Fibroblast of the aortic adventitia (primary cell): Measurements from ENCODE around the gene RNF10. TPM values are rescaled to one million over a fixed set of nuclear protein-coding genes. Genes with fewer than 3 reads are reported as not detected.
A peak's percentile ranks its signal among the peaks of the same experiment; 100 is the strongest.

Experiments used
- DNase-seq: peaks from one replicate; pipeline ENCODE4 v3.0.0-alpha.2; 2010; ENCODE audit warnings: low read depth
- H3K4me3 ChIP-seq: 2 replicates; pipeline ENCODE4 v1.5.1; 2011; ENCODE audit warnings: low read depth, mild to moderate bottlenecking, control low read depth, low read length, moderate library complexity
- CTCF ChIP-seq: IDR thresholded peaks from 2 replicates; pipeline ENCODE4 v1.5.1; 2011; ENCODE audit warnings: mild to moderate bottlenecking, low read length, control low read depth, inconsistent platforms; ENCODE audit not compliant: insufficient read depth
- total RNA-seq: library from RNA; depleted of rRNA; stranded (reverse); fragments of >200 nt; gene quantifications from 2 replicates; pipeline ENCODE4 v1.2.3, GENCODE V29; 2012; ENCODE audit warnings: low replicate concordance

The RNF10 gene
- total RNA-seq, 1 donor = 96.7 TPM

DNA sequence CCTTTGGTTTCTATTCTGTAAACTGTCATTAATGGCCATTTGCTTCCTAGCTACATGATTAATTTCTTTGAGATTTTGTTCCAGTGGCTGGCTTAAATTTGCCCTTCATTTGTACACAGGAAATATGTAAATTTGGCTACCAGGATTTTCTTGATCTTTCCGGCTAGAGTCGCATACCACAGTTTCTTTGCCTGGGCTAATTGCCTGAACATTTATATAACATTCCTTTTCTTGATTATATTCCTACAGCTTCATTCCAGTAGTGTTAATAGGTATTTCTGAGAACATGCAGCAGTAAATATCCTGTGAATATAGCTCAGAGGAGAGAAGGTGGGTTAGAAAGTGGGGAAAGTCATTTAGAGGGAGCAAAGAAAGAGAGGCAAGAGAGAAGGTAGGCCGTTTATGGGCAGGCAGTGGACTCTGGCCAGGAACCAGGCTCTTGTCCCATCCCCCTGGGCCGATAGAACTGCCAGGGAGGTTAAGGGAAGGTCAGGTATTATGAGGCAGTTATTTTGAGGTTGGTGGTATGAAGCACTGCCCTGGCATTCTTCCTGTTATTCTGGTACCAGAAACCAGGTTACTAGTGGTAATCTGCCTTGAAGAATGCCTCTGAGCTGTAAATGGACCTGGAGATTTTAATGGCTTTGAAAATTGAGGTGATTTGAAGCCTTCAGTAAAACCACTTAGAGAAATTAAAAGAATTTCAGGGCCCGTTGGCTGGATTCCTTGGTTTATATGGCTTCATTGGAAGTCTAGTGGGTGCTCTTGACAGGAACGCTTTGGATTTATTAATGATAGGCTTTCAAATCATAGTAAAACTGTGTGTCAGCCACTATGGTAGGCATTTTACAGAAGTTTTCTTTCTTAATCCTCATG lies 4.4 kb downstream of the RNF10 start:
- no peak for TF ChIP-seq CTCF
- peak overlapping the region; percentile 32 for H3K4me3 ChIP-seq
- DNase-seq = peak; percentile 71

DNA sequence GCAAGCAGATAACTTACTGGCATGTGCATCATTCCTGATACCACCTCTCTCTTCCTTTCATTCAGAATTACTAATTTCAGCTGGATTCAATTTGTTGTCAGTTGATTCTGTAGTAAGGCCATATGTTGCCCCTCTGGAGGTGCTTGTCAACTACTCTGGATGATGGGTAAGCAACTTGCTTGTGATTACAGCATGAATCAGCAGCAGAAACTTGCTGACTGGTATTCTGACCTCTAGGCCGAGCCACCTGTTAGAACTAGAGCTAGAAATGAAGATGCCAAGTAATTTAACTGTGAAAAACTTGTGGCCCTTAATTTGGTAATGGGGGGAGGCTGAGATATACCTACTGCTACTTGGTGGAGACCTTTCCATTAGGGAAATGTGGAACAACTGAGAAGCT lies 5.1 kb downstream of the RNF10 start:
- TF ChIP-seq CTCF = no peak
- DNase-seq = peak; percentile 48
- no peak overlapping the region for H3K4me3 ChIP-seq

- DNase-seq = peak; percentile 90
- no peak for TF ChIP-seq CTCF
- no peak overlapping the region for H3K4me3 ChIP-seq
Measured at GRCh38 chr12:120540445-120540844, 6.3 kb downstream of the RNF10 start.

DNA sequence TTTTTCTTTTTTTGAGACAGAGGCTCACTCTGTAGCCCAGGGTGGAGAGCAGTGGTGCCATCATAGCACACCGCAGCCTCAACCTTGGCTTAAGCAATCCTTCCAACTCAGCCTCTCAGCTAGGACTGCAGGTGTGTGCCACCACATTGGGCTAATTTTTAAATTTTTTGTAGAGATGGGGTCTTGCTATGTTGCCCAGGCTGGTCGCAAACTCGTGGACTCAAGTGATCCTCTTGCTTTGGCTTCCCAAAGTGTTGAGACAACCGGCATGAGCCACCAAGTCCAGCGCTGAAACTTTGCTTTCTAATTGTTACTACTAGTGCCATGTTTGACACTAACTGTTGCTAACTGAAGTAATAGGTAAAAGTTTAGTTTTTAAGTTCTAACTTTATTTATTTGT lies 8.0 kb downstream of the RNF10 start:
- DNase-seq = no peak
- TF ChIP-seq CTCF = no peak
- H3K4me3 ChIP-seq = no peak overlapping the region

GRCh38 chr12:120544691-120545090 lies 10.5 kb downstream of the RNF10 start:
- no peak for DNase-seq
- no peak for TF ChIP-seq CTCF
- H3K4me3 ChIP-seq = no peak overlapping the region

GRCh38 chr12:120546050-120546386 lies 11.9 kb downstream of the RNF10 start:
- TF ChIP-seq CTCF = no peak
- no peak overlapping the region for H3K4me3 ChIP-seq
- no peak for DNase-seq

- no peak overlapping the region for H3K4me3 ChIP-seq
- no peak for DNase-seq
- TF ChIP-seq CTCF = no peak
Measured at GRCh38 chr12:120554678-120555077, 20.5 kb downstream of the RNF10 start.
